MM.1S (cell line): ENCODE measurements around the gene DCP1B.

Experiments
- DNase-seq: peaks from one replicate; pipeline ENCODE4 v3.0.0-alpha.2; 2015
- H2AFZ ChIP-seq: fragments of 300-600 bp; sonication (generic); 2 replicates; pipeline ENCODE4 v1.6.0; 2016; ENCODE audit warnings: antibody characterized with exemption, low read length
- H3F3A ChIP-seq: fragments of 300-600 bp; sonication (generic); 2 replicates; pipeline ENCODE4 v1.6.1; 2016; ENCODE audit warnings: mild to moderate bottlenecking, antibody characterized with exemption, low read length, moderate library complexity, mixed read lengths; ENCODE audit not compliant: insufficient read depth
- H3K27ac ChIP-seq: fragments of 300-600 bp; sonication (generic); 2 replicates; pipeline ENCODE4 v1.5.1; 2016; ENCODE audit warnings: mild to moderate bottlenecking, low read length
- H3K27me3 ChIP-seq: fragments of 300-600 bp; sonication (generic); replicated peaks from 2 replicates; pipeline ENCODE4 v1.6.0; 2016; ENCODE audit warnings: low read length; ENCODE audit not compliant: insufficient read depth
- H3K36me3 ChIP-seq: fragments of 300-600 bp; sonication (generic); replicated peaks from 2 replicates; pipeline ENCODE4 v1.6.1; 2016; ENCODE audit warnings: mild to moderate bottlenecking, low read length, mixed read lengths; ENCODE audit not compliant: insufficient read depth
- H3K4me1 ChIP-seq: fragments of 300-600 bp; sonication (generic); 2 replicates; pipeline ENCODE4 v1.6.1; 2016; ENCODE audit warnings: low read length, mixed read lengths
- H3K4me2 ChIP-seq: fragments of 300-600 bp; sonication (generic); 2 replicates; pipeline ENCODE4 v1.6.0; 2016; ENCODE audit warnings: low read depth, low read length
- H3K4me3 ChIP-seq: fragments of 300-600 bp; sonication (generic); 2 replicates; pipeline ENCODE4 v1.5.1; 2016; ENCODE audit warnings: low read length, mixed read lengths
- H3K79me2 ChIP-seq: fragments of 300-600 bp; sonication (generic); 2 replicates; pipeline ENCODE4 v1.6.1; 2016; ENCODE audit warnings: mixed run types, low read length, mixed read lengths
- H3K9ac ChIP-seq: fragments of 300-600 bp; sonication (generic); 2 replicates; pipeline ENCODE4 v1.6.1; 2016; ENCODE audit warnings: low read length, mixed read lengths
- H3K9me2 ChIP-seq: fragments of 300-600 bp; sonication (generic); replicated peaks from 2 replicates; pipeline ENCODE4 v1.6.1; 2016; ENCODE audit warnings: mild to moderate bottlenecking, low read length, mixed read lengths; ENCODE audit not compliant: insufficient read depth
- H3K9me3 ChIP-seq: fragments of 300-600 bp; sonication (generic); replicated peaks from 2 replicates; pipeline ENCODE4 v1.6.1; 2016; ENCODE audit warnings: mild to moderate bottlenecking, low read length, mixed read lengths; ENCODE audit not compliant: insufficient read depth
- H4K20me1 ChIP-seq: fragments of 300-600 bp; sonication (generic); 2 replicates; pipeline ENCODE4 v1.6.1; 2016; ENCODE audit warnings: mild to moderate bottlenecking, low read length, moderate library complexity, mixed read lengths; ENCODE audit not compliant: insufficient read depth
- EZH2 ChIP-seq: fragments of 300-600 bp; sonication (generic); optimal IDR thresholded peaks from 2 replicates; pipeline ENCODE3; 2017; ENCODE audit warnings: low read depth, mild to moderate bottlenecking, antibody characterized with exemption, low read length, mixed read lengths
- EZH2phosphoT487 ChIP-seq: fragments of 300-600 bp; sonication (generic); IDR thresholded peaks from 2 replicates; pipeline ENCODE4 v1.6.1; 2018; ENCODE audit warnings: antibody characterized with exemption, low read length
- TF ChIP-seq, protein P1 (sequence below): fragments of 300-600 bp; sonication (generic); IDR thresholded peaks from 2 replicates; pipeline ENCODE4 v1.5.1; 2016; ENCODE audit warnings: antibody characterized with exemption, low read length, mixed read lengths

DCP1B gene

DNA sequence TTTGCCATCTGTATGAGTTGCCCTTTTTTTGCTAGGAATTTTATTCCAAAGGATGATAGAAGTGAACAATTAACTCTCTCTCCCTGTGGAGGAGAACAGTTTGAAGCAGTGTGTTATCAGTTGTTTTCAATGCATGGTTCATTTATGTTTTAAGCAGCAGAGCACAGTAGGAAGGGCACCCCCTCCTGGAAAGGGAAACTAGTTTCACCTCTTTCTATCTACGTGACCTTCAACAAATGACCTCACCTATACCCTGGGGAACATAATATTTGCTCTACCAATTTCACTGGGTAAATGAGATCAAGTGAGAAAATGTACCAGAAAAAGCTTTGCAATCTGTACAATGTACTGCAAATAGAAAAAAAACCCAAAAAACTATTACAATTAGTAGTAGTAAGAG lies 5.4 kb upstream of the DCP1B start:
- H3K9ac ChIP-seq = no peak overlapping the region
- H3K27me3 ChIP-seq = no peaks in the 10 kb centered on the region
- no peak for DNase-seq
- H3K36me3 ChIP-seq = no peaks in the 10 kb centered on the region
- no peak overlapping the region for H2AFZ ChIP-seq
- H3K9me2 ChIP-seq = no peaks in the 10 kb centered on the region
- H3K9me3 ChIP-seq = no peaks in the 10 kb centered on the region
- no peak overlapping the region for H3K4me3 ChIP-seq
- H3K4me1 ChIP-seq = no peaks in the 10 kb centered on the region
- H4K20me1 ChIP-seq = no peaks in the 10 kb centered on the region
- TF ChIP-seq, protein P1, sequence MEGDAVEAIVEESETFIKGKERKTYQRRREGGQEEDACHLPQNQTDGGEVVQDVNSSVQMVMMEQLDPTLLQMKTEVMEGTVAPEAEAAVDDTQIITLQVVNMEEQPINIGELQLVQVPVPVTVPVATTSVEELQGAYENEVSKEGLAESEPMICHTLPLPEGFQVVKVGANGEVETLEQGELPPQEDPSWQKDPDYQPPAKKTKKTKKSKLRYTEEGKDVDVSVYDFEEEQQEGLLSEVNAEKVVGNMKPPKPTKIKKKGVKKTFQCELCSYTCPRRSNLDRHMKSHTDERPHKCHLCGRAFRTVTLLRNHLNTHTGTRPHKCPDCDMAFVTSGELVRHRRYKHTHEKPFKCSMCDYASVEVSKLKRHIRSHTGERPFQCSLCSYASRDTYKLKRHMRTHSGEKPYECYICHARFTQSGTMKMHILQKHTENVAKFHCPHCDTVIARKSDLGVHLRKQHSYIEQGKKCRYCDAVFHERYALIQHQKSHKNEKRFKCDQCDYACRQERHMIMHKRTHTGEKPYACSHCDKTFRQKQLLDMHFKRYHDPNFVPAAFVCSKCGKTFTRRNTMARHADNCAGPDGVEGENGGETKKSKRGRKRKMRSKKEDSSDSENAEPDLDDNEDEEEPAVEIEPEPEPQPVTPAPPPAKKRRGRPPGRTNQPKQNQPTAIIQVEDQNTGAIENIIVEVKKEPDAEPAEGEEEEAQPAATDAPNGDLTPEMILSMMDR = no peak
- TF ChIP-seq EZH2phosphoT487 (no peak), EZH2 (no peak)
- no peaks in the 10 kb centered on the region for H3K79me2 ChIP-seq
- no peak overlapping the region for H3K27ac ChIP-seq
- no peak overlapping the region for H3K4me2 ChIP-seq
- H3F3A ChIP-seq = no peaks in the 10 kb centered on the region

DNA sequence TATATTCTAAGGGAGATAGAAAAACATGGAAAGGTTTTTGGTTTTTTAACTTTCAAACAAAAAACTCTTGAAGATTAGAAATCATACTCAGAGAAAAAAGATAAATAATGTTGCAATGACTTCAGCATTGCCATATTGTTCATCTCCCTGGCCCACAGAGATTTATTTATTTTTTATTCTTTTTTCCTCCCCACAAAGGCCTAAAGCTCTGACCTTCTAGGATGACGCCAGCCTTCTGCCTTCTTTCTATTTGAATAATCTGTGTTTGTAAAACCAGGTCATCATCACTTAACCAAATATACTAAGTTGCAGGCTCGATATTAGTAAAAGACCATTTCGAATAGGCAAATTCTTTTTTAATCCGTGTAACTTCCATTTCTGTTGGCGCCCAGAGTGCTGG lies 4.4 kb upstream of the DCP1B start:
- Histone ChIP-seq H2AFZ (no peak overlapping the region), H3K79me2 (peaks cover 1% of the 10 kb centered on the region; the same call in 1 of the 2 replicates), H3K27ac (no peak overlapping the region), H4K20me1 (no peaks in the 10 kb centered on the region), H3K36me3 (no peaks in the 10 kb centered on the region), H3K4me1 (no peaks in the 10 kb centered on the region), H3F3A (no peaks in the 10 kb centered on the region), H3K4me3 (no peak overlapping the region), H3K9ac (no peak overlapping the region), H3K27me3 (no peaks in the 10 kb centered on the region), H3K9me3 (no peaks in the 10 kb centered on the region), H3K4me2 (no peak overlapping the region), H3K9me2 (no peaks in the 10 kb centered on the region)
- no peak for DNase-seq
- TF ChIP-seq EZH2 (no peak), EZH2phosphoT487 (no peak)
- TF ChIP-seq, protein P1 = no peak

DNA sequence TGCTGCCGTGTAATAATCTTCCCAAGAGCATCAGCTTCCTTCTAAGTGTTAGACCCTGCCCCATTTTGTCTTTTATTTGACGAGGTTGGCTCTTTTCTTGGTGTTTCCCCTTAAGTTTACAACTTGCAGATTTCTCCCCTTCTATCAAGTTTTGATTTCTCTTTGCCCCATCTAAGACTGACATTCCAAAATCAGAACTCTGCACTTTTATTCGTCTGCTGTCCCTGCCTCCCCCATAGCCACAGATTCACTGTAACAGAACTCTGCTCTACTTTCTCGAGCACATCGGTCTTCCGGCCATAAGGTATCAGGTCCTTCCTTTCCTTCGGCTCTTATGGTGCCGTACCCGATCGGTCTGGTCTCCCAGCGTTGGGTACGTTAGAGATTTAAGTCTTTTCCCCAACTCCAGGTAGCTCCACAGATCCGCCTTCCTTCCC lies 563 bp downstream of the DCP1B start:
- H3K4me2 ChIP-seq = peak overlapping the region; percentile 71
- peak overlapping the region; percentile 90 for H2AFZ ChIP-seq
- H3K9ac ChIP-seq = peak overlapping the region; percentile 75
- no peaks in the 10 kb centered on the region for H3K36me3 ChIP-seq
- H3K9me3 ChIP-seq = no peaks in the 10 kb centered on the region
- H3K4me1 ChIP-seq = peaks cover 4% of the 10 kb centered on the region; the same call in 1 of the 2 replicates
- no peaks in the 10 kb centered on the region for H3F3A ChIP-seq
- peak; percentile 42 for DNase-seq
- H3K9me2 ChIP-seq = no peaks in the 10 kb centered on the region
- H3K27me3 ChIP-seq = no peaks in the 10 kb centered on the region
- H4K20me1 ChIP-seq = no peaks in the 10 kb centered on the region
- H3K4me3 ChIP-seq = peak overlapping the region; percentile 92
- TF ChIP-seq, protein P1 = no peak
- TF ChIP-seq EZH2phosphoT487 (no peak), EZH2 (no peak)
- peak overlapping the region; percentile 58; the same call in 1 of the 2 replicates for H3K27ac ChIP-seq
- H3K79me2 ChIP-seq = peaks cover 17% of the 10 kb centered on the region
